T47D (cell line): ENCODE data around the gene DNAH3.
"Not testable (repeated sequence)": the region's sequence is repeated elsewhere in the genome, so short reads cannot be mapped to it uniquely, and the experiment has no call there.

Experiments
- DNase-seq, 2 experiments: peaks; one replicate each; pipeline versions ENCODE4 v3.0.0 to v3.0.0-alpha.2; 2011 to 2012; ENCODE audit warnings: low read depth in 1 of 2, low spot score in 1 of 2
- JUND ChIP-seq: IDR thresholded peaks from 2 replicates; pipeline ENCODE4 v1.6.1; 2012; ENCODE audit warnings: low read depth
- in situ Hi-C: cut with HindIII; loops from 2 replicates; pipeline ENCODE4 v1.10.0; 2016; ENCODE audit warnings: low sequenced_read_pairs, low pct_unique_long_range_greater_than_20kb

DNAH3 gene

GRCh38 chr16:20946015-20946629 lies 204.5 kb downstream of the DNAH3 start:
- no peak for TF ChIP-seq JUND
- in situ Hi-C loops: no loop called here

DNA sequence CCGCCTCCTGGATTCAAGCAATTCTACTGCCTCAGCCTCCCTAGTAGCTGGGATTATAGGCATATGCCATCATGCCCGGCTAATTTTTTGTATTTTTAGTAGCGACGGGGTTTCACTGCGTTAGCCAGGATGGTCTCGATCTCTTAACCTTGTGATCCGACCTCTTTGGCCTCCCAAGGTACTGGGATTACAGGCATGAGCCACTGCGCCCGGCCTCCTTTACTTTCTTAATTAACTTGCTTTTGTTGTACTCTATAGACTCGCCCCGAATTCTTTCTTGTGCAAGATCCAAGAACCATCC lies 205.1 kb downstream of the DNAH3 start:
- DNase-seq, in situ Hi-C loops: not testable (repeated sequence)

More at GRCh38 chr16:20946015-20946629, 204.5 kb downstream of the DNAH3 start:
- no peak for DNase-seq

DNA sequence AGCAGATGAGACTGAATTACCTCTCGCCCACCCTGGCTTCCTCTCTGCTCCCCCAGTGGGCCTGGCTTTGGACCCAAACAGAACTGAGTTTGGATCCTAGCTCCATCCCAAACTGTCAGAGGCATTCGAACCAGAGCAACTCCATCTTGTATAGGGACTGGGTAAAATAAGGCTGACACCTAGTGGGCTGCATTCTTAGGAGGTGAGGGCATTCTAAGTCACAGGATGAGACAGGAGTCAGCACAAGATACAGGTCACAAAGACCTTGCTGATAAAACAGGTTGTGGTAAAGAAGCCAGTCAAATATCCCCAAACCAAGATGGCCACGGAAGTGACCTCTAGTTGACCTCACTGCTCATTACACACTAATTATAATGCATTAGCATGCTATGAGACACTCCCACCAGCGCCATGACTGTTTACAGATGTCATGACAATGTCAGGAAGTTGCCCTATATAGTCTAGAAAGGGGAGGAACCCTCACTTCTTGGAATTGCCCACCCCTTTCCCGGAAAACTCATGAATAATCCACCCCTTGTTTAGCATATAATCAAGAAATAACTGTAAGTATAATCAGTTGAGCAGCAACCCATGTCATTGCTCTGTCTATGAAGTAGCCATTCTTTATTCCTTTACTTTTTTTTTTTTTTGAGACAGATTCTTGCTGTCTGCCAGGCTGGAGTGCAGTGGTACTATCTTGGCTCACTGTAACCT lies 205.6 kb downstream of the DNAH3 start:
- TF ChIP-seq JUND: no peak
- peak in 1 of 2 experiments; percentile 45 for DNase-seq
- in situ Hi-C loops: no loop called here

- no peak for DNase-seq
- in situ Hi-C loops: no loop called here
- TF ChIP-seq JUND: no peak
These were observed 208.4 kb downstream of the DNAH3 start for GRCh38 chr16:20942256-20942655.

GRCh38 chr16:20941636-20941926 lies 209.1 kb downstream of the DNAH3 start:
- TF ChIP-seq JUND: no peak
- in situ Hi-C loops: no loop called here
- no peak for DNase-seq

DNA sequence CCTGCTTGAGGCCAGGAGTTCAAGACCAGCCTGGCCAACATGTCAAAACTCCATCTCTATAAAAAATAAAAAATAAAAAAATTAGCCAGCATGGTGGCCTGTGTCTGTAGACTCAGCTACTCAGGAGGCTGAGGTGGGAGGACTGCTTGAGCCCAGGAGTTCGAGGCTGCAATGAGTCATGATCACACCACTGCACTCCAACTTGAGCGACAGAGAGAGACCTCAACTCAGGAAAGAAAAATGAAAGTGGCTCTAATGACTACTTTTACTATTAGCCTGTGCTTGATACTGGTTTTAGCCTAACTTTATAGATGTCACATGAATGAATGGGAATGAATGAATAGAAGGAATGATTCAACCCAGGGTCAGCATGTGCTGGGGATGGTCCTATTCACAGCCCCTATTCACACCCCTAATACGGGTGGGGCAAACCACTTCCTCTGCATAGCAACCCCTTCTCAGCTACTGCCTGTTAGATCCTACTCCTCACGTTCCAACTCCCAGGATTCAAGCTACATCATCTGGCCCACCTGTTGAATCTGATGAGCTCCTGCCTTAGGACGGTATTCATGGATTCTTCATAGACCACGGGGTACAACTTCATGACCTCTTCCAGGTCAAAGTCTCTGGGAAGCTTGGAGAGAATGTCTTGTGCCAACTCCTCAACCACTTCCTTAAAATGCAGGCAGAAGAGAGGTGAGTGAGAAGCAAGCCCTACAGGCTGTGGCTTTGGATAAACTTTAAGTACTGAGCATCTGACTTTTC lies 209.6 kb downstream of the DNAH3 start:
- no peak for DNase-seq
- in situ Hi-C loops: no loop called here
- TF ChIP-seq JUND: no peak

GRCh38 chr16:20939611-20940010 lies 211.0 kb downstream of the DNAH3 start:
- in situ Hi-C loops: no loop called here
- DNase-seq: no peak
- no peak for TF ChIP-seq JUND

GRCh38 chr16:20938426-20938825 lies 212.2 kb downstream of the DNAH3 start:
- DNase-seq: no peak
- in situ Hi-C loops: no loop called here
- TF ChIP-seq JUND: no peak

DNA sequence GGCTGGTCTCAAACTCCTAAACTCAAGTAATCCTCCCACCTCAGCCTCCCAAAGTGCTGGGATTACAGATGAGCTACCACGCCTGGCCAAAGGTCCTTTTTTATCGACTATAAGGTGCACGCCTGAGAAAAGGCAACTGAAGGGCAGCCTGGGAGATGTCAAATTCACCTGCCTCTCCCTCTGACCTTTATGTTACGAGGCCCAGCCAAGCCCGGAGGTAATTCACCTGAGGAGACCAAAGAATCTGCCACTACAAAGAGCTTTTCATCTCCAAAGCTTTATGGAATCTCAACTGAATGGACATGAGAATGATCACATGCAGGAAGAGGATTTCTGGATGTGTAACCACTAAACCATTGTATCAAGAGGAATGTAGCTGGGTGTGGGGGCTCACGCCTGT lies 212.9 kb downstream of the DNAH3 start:
- in situ Hi-C loops: no loop called here
- no peak for TF ChIP-seq JUND
- no peak for DNase-seq

DNA sequence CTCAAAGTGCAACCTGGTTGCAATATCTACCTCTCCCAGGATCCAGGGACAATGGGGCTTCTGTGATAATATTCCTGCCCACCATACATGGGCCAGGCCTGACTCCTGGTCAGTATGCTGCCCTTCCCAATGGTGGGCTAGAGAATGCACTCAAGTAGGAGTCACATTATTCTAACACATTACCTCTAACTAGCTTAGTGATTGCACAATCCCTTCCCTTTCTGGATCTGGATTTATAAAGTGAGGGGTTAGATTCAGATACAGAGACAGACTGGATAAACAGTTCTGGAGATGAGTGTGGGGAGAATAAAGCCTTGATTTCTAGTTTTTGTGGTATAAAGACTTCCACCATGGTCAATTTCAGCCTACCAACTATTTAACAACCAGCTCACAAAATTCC lies 217.1 kb downstream of the DNAH3 start:
- no peak for DNase-seq
- TF ChIP-seq JUND: no peak
- in situ Hi-C loops: no loop called here

GRCh38 chr16:20931066-20931600 lies 219.5 kb downstream of the DNAH3 start:
- in situ Hi-C loops: no loop called here
- DNase-seq: peak in 1 of 2 experiments; percentile 52
- no peak for TF ChIP-seq JUND

DNA sequence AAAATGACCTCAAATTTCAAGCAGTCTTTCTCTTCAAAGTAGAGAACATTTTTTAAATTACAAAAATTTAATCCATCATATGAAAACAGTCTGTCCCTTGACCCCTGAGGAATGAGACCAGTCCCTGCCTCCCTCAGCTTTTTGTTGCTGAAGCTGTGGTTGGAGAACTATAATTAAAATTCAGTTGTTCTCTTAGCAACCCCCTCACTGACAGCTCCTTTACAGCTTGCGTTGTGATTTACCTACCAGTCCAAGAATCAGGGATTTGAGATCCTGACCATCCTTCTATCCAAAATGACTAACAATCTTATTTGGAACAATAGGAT lies 220.3 kb downstream of the DNAH3 start:
- in situ Hi-C loops: no loop called here
- no peak for TF ChIP-seq JUND
- no peak for DNase-seq

- DNase-seq, in situ Hi-C loops: not testable (repeated sequence)
These were observed 220.8 kb downstream of the DNAH3 start for GRCh38 chr16:20929676-20930364.
